Right lobe of liver (tissue), 4 donors: Measurements from ENCODE around the gene AGAP9.
"Not testable (repeated sequence)": the region's sequence is repeated elsewhere in the genome, so short reads cannot be mapped to it uniquely, and the experiment has no call there.

Experiments
- POLR2A ChIP-seq: fragments of 450-650 bp; IDR thresholded peaks from one replicate; pipeline ENCODE4 v1.6.1; 2017; ENCODE audit warnings: antibody characterized with exemption, mild to moderate bottlenecking
- TF ChIP-seq, protein P1 (sequence below), 4 donors: fragments of 200-600 bp in 3 of 4; fragments of 450-650 bp in 1 of 4; IDR thresholded peaks; one replicate each; pipeline versions ENCODE4 v1.5.1 to v1.8.0; 2016 to 2022; ENCODE audit warnings: antibody characterized with exemption in 4 of 4, mild to moderate bottlenecking in 2 of 4
- donor health status: DM: no; HTN: no; CAD: no.
- donor health status: DM: no; HTN: no; CAD: no.
- donor health status: DM: no; HTN: yes; CAD: no.

DNA sequence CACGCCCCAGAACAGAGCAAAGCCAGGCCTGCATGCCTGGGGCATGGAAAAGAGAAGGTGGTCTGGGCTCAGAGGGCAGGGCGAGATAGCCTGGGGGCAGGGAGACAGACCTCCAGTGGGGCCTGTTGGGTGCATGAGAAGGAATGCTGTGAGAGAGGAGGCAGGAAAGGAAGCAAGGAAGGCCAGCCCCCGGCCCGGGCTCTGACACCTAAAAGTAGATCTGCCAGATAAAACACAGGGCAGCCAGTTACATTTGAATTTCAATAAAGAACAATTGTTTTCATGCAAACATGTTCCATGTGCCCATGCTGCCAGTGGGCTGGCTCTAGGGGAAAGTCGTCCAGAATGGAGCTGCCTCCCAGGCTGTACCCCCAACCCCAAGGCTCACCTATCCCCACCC lies 45.3 kb downstream of the AGAP9 start:
- TF ChIP-seq, protein P1, sequence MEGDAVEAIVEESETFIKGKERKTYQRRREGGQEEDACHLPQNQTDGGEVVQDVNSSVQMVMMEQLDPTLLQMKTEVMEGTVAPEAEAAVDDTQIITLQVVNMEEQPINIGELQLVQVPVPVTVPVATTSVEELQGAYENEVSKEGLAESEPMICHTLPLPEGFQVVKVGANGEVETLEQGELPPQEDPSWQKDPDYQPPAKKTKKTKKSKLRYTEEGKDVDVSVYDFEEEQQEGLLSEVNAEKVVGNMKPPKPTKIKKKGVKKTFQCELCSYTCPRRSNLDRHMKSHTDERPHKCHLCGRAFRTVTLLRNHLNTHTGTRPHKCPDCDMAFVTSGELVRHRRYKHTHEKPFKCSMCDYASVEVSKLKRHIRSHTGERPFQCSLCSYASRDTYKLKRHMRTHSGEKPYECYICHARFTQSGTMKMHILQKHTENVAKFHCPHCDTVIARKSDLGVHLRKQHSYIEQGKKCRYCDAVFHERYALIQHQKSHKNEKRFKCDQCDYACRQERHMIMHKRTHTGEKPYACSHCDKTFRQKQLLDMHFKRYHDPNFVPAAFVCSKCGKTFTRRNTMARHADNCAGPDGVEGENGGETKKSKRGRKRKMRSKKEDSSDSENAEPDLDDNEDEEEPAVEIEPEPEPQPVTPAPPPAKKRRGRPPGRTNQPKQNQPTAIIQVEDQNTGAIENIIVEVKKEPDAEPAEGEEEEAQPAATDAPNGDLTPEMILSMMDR (IDR thresholded peaks at IDR 0.05): not testable (repeated sequence)
- TF ChIP-seq POLR2A: not testable (repeated sequence)
